Ishikawa (cell line): ENCODE results near the gene ARVCF.

Experiments
- CEBPB ChIP-seq: IDR thresholded peaks from 2 replicates; pipeline ENCODE4 v1.6.1; 2012
- CREB1 ChIP-seq: IDR thresholded peaks from 2 replicates; pipeline ENCODE4 v1.6.1; 2012; ENCODE audit warnings: low read depth
- EGR1 ChIP-seq: IDR thresholded peaks from 2 replicates; pipeline ENCODE4 v1.6.1; 2012
- EP300 ChIP-seq: IDR thresholded peaks from 2 replicates; pipeline ENCODE4 v1.6.1; 2012; ENCODE audit warnings: borderline replicate concordance
- FOXM1 ChIP-seq: IDR thresholded peaks from 2 replicates; pipeline ENCODE4 v1.6.1; 2012; ENCODE audit warnings: low read depth, borderline replicate concordance
- NFIC ChIP-seq: IDR thresholded peaks from 2 replicates; pipeline ENCODE4 v1.6.1; 2012
- RAD21 ChIP-seq: IDR thresholded peaks from 2 replicates; pipeline ENCODE4 v1.6.1; 2012; ENCODE audit warnings: low read depth
- TAF1 ChIP-seq: IDR thresholded peaks from 2 replicates; pipeline ENCODE4 v1.6.1; 2012; ENCODE audit warnings: low read depth, mild to moderate bottlenecking
- TCF12 ChIP-seq: IDR thresholded peaks from 2 replicates; pipeline ENCODE4 v1.6.1; 2012; ENCODE audit warnings: low read depth
- TEAD4 ChIP-seq: IDR thresholded peaks from 2 replicates; pipeline ENCODE4 v1.6.1; 2012
- YY1 ChIP-seq: IDR thresholded peaks from 2 replicates; pipeline ENCODE4 v1.6.1; 2012; ENCODE audit warnings: low read depth
- ZBTB7A ChIP-seq: IDR thresholded peaks from 2 replicates; pipeline ENCODE4 v1.6.1; 2012; ENCODE audit warnings: low read depth
- TF ChIP-seq, protein P1 (sequence below): IDR thresholded peaks from 2 replicates; pipeline ENCODE4 v1.6.1; 2012
- TF ChIP-seq, protein P2 (sequence below): IDR thresholded peaks from 2 replicates; pipeline ENCODE4 v1.6.1; 2012
- TF ChIP-seq, protein P3 (sequence below): IDR thresholded peaks from 2 replicates; pipeline ENCODE4 v1.6.1; 2012; ENCODE audit warnings: low read depth, mild to moderate bottlenecking

Gene ARVCF

DNA sequence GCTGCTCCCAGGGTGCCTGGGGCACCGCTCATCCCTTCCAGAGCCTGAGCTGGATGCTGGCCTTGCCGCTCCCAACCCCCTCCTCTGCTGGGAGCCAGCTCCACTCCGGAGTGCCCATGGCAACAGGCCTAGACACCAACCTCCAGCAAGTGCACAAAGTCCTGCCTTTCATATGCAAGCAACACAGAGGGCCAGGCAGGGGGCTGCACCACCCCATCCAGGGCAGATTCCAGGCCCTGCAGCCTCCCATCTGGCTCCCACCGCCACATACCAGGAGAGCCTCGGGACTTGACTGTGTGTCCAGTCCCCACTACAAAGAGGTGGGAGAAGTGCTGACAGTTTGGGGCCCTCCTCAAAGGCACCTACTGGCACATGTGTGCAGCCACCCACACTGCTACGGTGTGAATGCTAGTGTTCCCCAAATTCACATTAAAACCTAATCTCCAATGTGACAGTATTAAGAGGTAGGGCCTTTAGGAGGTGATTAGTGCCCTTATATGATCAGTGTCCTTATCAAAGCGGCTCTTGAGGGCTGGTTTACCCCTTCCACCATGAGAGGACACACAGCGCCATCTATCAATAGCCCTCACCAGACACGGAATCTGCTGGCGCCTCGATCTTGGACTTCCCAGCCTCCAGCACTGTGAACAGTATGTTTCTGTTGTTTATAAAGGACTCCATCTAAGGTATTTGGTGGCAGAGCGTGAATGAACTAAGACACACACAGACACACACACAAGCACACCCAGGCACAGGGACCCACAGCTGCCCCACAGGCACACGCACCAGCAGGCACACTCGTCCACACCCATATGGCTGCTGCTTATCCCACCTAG, 16.2 kb downstream of the ARVCF start:
- no peak for TF ChIP-seq YY1
- TF ChIP-seq FOXM1, result no peak
- no peak for TF ChIP-seq CREB1
- TF ChIP-seq CEBPB, result no peak
- no peak for TF ChIP-seq TAF1
- TF ChIP-seq RAD21, result no peak; the same call in 1 of the 2 replicates
- no peak for TF ChIP-seq EP300
- TF ChIP-seq, protein P1, sequence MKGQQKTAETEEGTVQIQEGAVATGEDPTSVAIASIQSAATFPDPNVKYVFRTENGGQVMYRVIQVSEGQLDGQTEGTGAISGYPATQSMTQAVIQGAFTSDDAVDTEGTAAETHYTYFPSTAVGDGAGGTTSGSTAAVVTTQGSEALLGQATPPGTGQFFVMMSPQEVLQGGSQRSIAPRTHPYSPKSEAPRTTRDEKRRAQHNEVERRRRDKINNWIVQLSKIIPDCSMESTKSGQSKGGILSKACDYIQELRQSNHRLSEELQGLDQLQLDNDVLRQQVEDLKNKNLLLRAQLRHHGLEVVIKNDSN, result no peak
- TF ChIP-seq ZBTB7A, result no peak
- no peak for TF ChIP-seq NFIC

DNA sequence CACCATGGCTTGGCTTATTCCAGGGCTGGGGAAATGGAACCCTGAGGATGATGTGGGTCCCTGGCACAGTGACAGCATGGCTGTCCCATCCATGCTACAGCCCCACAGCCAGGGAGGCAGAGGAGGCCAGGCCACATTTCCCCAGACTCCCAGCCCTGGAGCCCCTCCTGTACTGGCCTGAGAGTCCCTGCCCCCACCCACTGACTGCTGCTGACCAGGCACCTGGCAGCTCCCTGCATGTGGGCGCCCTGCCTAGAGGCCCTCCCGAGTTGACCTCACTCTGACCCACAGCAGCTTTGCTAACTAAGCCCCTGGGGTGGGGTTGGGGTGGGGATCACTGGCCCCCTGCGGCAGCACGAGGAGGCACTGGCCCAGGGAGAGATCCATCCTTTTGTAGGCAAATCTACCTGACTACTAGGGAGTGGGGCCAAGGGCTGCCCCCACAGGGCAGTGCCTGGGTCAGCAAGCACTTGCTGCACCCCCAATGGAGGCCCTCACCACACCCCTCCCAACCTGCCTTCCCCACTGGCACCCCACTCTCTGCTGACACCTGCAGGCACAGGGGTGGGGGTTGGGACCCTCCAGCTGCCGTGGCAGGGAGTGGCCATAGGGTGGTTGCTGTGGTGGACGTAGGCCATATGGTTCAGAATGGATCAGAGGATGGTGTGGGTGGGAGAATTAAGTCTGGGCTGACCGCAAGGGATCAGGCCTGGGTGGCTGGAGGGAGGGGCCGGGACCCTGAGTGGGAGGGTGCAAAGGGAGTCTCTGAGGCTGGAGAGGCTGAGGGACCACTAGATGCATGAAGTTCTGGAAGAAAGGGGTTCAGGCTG, 17.4 kb downstream of the ARVCF start:
- TF ChIP-seq ZBTB7A (no peak), NFIC (no peak), TAF1 (no peak), EP300 (no peak), TCF12 (no peak), YY1 (no peak), CREB1 (no peak), RAD21 (no peak)
- TF ChIP-seq, protein P2, sequence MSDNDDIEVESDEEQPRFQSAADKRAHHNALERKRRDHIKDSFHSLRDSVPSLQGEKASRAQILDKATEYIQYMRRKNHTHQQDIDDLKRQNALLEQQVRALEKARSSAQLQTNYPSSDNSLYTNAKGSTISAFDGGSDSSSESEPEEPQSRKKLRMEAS, result no peak

DNA sequence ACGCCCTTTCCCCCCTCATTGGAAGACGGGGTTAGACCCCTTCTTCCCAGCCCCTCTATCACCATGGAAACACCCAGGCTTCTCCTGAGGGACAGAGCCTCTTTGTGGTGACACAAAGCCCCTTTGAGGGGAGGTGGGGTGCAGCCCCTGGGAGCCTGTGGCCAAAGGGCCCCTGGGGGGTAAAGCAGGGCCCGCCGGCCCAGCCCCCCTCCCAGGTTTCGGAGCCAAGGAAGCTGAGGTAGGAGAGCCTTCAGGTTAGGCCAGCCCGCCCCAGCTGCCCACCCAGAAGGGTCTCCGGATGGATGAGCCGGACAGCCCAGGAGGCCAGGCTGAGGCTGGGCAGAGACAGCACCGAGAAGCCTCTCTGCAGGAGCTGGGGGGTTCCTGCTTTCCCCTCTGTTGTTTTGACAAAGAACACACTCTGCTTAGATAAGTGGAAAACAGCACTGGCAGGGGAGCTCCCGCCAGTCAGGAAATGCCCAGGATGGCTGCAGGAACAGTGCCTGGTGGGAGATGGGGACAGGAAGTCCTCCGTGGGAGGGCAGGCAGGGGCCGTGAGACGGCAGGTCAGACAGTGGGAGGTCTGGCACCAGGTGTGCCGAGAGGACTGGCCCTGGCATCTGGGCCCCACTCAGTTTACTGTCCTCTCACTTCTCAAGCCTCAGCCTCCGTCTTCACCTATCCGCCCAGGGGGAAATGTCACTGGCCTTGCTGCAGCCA, 18.2 kb downstream of the ARVCF start:
- TF ChIP-seq TCF12, result no peak; the same call in 1 of the 2 replicates
- TF ChIP-seq RAD21, result no peak
- TF ChIP-seq, protein P2, result no peak
- 0 out of 2 replicates have a peak, but pooled peaks have one; percentile 62 for TF ChIP-seq ZBTB7A
- no peak for TF ChIP-seq NFIC
- TF ChIP-seq CREB1, result no peak
- TF ChIP-seq EGR1, result no peak
- peak; percentile 22; the same call in 1 of the 2 replicates for TF ChIP-seq EP300
- TF ChIP-seq YY1, result no peak
- no peak for TF ChIP-seq FOXM1
- TF ChIP-seq TAF1, result no peak
- TF ChIP-seq CEBPB, result no peak

DNA sequence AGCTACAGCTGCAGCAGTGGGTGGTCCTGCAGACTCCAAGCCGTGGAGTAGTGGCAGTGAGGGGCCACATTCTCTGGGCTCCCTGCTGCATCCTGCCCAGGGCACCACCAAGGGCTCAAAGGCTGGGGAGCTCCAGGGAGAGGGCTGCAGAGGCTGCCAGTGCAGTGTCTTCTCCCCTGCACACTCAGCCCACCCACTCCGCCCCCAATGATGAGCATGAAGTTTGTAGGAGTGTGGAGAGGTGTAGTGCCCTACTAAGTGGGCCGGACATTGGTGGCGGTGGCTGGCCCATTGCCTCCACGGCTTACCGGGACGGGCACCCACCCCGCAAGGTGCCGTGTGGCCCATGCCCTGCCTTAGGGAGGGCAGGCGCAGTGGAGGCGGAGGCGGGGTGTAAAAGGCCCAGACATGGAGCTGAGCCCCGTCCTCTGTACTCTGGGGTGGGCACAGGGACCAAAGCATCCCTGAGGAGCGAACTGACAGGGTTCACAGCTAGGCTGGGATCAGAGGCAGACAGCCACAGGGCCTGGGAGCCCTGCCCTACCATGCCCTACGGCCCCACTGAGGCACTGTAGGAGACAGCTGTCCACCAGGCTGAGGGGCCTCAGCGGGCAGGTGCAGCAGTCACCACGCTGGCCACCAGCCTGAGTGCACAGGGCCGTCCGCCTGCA, 18.9 kb downstream of the ARVCF start:
- no peak for TF ChIP-seq CEBPB
- no peak for TF ChIP-seq TEAD4
- TF ChIP-seq TCF12, result no peak

DNA sequence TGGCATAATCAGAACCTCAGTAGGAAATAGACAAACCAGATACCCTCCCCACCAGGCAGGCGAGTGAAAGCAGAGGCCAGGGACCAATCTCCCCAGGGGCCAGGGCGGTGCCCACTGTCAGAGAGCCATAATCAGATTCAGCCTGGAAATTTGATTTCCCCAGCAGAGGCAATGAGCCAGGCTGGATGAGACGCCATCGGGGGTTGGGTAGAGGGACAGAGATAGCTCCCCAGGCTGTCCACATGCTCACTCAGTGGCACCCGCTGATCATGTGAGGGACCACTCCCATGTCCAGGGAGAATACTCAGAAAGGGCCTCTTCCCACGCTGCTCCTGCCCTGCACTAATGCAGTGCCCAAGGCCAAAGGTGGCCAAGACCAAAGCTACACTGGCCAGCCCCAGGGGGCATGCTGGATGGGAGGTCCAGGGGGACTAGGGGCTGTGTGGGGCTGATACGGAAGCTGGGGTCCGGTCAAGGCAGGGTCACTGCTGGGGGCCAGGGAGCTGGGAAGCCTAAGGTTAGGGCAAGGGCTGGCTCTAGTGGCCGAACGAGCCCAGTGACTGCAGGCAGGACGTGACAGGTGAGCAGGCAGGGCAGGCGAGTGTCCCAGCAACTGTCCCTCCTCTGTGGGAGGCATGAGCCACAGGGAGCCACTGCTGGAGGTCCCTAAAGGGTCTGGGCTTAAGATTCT, 19.8 kb downstream of the ARVCF start:
- TF ChIP-seq TEAD4 (no peak), CREB1 (no peak), RAD21 (no peak), EP300 (no peak), YY1 (no peak), NFIC (no peak), EGR1 (no peak), CEBPB (no peak), TCF12 (no peak), TAF1 (no peak)
- TF ChIP-seq, protein P2, result no peak
- TF ChIP-seq, protein P3, sequence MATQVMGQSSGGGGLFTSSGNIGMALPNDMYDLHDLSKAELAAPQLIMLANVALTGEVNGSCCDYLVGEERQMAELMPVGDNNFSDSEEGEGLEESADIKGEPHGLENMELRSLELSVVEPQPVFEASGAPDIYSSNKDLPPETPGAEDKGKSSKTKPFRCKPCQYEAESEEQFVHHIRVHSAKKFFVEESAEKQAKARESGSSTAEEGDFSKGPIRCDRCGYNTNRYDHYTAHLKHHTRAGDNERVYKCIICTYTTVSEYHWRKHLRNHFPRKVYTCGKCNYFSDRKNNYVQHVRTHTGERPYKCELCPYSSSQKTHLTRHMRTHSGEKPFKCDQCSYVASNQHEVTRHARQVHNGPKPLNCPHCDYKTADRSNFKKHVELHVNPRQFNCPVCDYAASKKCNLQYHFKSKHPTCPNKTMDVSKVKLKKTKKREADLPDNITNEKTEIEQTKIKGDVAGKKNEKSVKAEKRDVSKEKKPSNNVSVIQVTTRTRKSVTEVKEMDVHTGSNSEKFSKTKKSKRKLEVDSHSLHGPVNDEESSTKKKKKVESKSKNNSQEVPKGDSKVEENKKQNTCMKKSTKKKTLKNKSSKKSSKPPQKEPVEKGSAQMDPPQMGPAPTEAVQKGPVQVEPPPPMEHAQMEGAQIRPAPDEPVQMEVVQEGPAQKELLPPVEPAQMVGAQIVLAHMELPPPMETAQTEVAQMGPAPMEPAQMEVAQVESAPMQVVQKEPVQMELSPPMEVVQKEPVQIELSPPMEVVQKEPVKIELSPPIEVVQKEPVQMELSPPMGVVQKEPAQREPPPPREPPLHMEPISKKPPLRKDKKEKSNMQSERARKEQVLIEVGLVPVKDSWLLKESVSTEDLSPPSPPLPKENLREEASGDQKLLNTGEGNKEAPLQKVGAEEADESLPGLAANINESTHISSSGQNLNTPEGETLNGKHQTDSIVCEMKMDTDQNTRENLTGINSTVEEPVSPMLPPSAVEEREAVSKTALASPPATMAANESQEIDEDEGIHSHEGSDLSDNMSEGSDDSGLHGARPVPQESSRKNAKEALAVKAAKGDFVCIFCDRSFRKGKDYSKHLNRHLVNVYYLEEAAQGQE, result no peak
